ENCODE measurements around the gene SLC38A3.

SLC38A3 gene

GRCh38 chr3:50192689-50193141 is 12.4 kb upstream of the SLC38A3 start:
- peaks cover 22% of the 10 kb centered on the region for H3K4me1 Mint-ChIP-seq (ENCODE audit: low read depth)
- peaks cover 46% of the 10 kb centered on the region for H3K27me3 Mint-ChIP-seq
- H3K27ac Mint-ChIP-seq: no peak overlapping the region
- intact Hi-C loops (cut with micrococcal nuclease): loop anchor here (1.0 kb wide), 2 partner anchors 34 to 81 kb away; no protein-coding TSS in a partner anchor
- H3K4me3 Mint-ChIP-seq: no peak overlapping the region
- H3K36me3 Mint-ChIP-seq (ENCODE audit: low read depth): no peaks in the 10 kb centered on the region
- H3K9me3 Mint-ChIP-seq: no peaks in the 10 kb centered on the region

- H3K4me1 Mint-ChIP-seq (ENCODE audit: low read depth): peaks cover 22% of the 10 kb centered on the region
- H3K36me3 Mint-ChIP-seq (ENCODE audit: low read depth): no peaks in the 10 kb centered on the region
- H3K4me3 Mint-ChIP-seq: no peak overlapping the region
- H3K27me3 Mint-ChIP-seq: peaks cover 51% of the 10 kb centered on the region
- H3K9me3 Mint-ChIP-seq: no peaks in the 10 kb centered on the region
- no peak overlapping the region for H3K27ac Mint-ChIP-seq
- intact Hi-C loops (cut with micrococcal nuclease): no loop called here
Observed at GRCh38 chr3:50193286-50193685, 11.8 kb upstream of the SLC38A3 start.

GRCh38 chr3:50193746-50194127 is 11.3 kb upstream of the SLC38A3 start:
- Mint-ChIP-seq H3K27me3 (peaks cover 56% of the 10 kb centered on the region), H3K27ac (no peak overlapping the region), H3K4me3 (no peak overlapping the region), H3K4me1 (ENCODE audit: low read depth) (peaks cover 22% of the 10 kb centered on the region), H3K36me3 (ENCODE audit: low read depth) (no peaks in the 10 kb centered on the region), H3K9me3 (no peaks in the 10 kb centered on the region)
- intact Hi-C loops (cut with micrococcal nuclease): no loop called here

GRCh38 chr3:50194128-50194902 is 10.8 kb upstream of the SLC38A3 start:
- H3K4me3 Mint-ChIP-seq: peak overlapping the region; percentile 17
- intact Hi-C loops (cut with micrococcal nuclease): no loop called here
- H3K9me3 Mint-ChIP-seq: no peaks in the 10 kb centered on the region
- no peaks in the 10 kb centered on the region for H3K36me3 Mint-ChIP-seq (ENCODE audit: low read depth)
- peaks cover 22% of the 10 kb centered on the region for H3K4me1 Mint-ChIP-seq (ENCODE audit: low read depth)
- peaks cover 60% of the 10 kb centered on the region for H3K27me3 Mint-ChIP-seq
- H3K27ac Mint-ChIP-seq: no peak overlapping the region

GRCh38 chr3:50194903-50195500 is 10.1 kb upstream of the SLC38A3 start:
- Mint-ChIP-seq H3K9me3 (no peaks in the 10 kb centered on the region), H3K27ac (no peak overlapping the region), H3K36me3 (ENCODE audit: low read depth) (no peaks in the 10 kb centered on the region), H3K27me3 (peaks cover 59% of the 10 kb centered on the region), H3K4me1 (ENCODE audit: low read depth) (peaks cover 22% of the 10 kb centered on the region), H3K4me3 (peak overlapping the region; percentile 17)
- intact Hi-C loops (cut with micrococcal nuclease): no loop called here

GRCh38 chr3:50195501-50196252 is 9.4 kb upstream of the SLC38A3 start:
- Mint-ChIP-seq H3K4me1 (ENCODE audit: low read depth) (peaks cover 16% of the 10 kb centered on the region), H3K27ac (no peak overlapping the region), H3K27me3 (peaks cover 59% of the 10 kb centered on the region), H3K9me3 (no peaks in the 10 kb centered on the region), H3K4me3 (no peak overlapping the region), H3K36me3 (ENCODE audit: low read depth) (no peaks in the 10 kb centered on the region)
- intact Hi-C loops (cut with micrococcal nuclease): no loop called here

- H3K9me3 Mint-ChIP-seq: no peaks in the 10 kb centered on the region
- H3K27me3 Mint-ChIP-seq: peaks cover 66% of the 10 kb centered on the region
- H3K27ac Mint-ChIP-seq: no peak overlapping the region
- H3K36me3 Mint-ChIP-seq (ENCODE audit: low read depth): no peaks in the 10 kb centered on the region
- intact Hi-C loops (cut with micrococcal nuclease): no loop called here
- H3K4me1 Mint-ChIP-seq (ENCODE audit: low read depth): peaks cover 9% of the 10 kb centered on the region
- no peak overlapping the region for H3K4me3 Mint-ChIP-seq
Observed at GRCh38 chr3:50196253-50196801, 8.7 kb upstream of the SLC38A3 start.

GRCh38 chr3:50201573-50202315 is 3.3 kb upstream of the SLC38A3 start:
- peaks cover 6% of the 10 kb centered on the region for H3K4me1 Mint-ChIP-seq (ENCODE audit: low read depth)
- no peak overlapping the region for H3K27ac Mint-ChIP-seq
- H3K36me3 Mint-ChIP-seq (ENCODE audit: low read depth): no peaks in the 10 kb centered on the region
- H3K27me3 Mint-ChIP-seq: peaks cover 76% of the 10 kb centered on the region
- no peaks in the 10 kb centered on the region for H3K9me3 Mint-ChIP-seq
- H3K4me3 Mint-ChIP-seq: no peak overlapping the region
- intact Hi-C loops (cut with micrococcal nuclease): no loop called here

- peaks cover 6% of the 10 kb centered on the region for H3K4me1 Mint-ChIP-seq (ENCODE audit: low read depth)
- H3K27ac Mint-ChIP-seq: no peak overlapping the region
- peaks cover 79% of the 10 kb centered on the region for H3K27me3 Mint-ChIP-seq
- H3K36me3 Mint-ChIP-seq (ENCODE audit: low read depth): no peaks in the 10 kb centered on the region
- H3K4me3 Mint-ChIP-seq: no peak overlapping the region
- intact Hi-C loops (cut with micrococcal nuclease): no loop called here
- H3K9me3 Mint-ChIP-seq: no peaks in the 10 kb centered on the region
Observed at GRCh38 chr3:50202353-50203112, 2.5 kb upstream of the SLC38A3 start.

GRCh38 chr3:50203113-50203808 is 1.8 kb upstream of the SLC38A3 start:
- no peak overlapping the region for H3K27ac Mint-ChIP-seq
- peaks cover 6% of the 10 kb centered on the region for H3K4me1 Mint-ChIP-seq (ENCODE audit: low read depth)
- intact Hi-C loops (cut with micrococcal nuclease): no loop called here
- no peaks in the 10 kb centered on the region for H3K9me3 Mint-ChIP-seq
- no peak overlapping the region for H3K4me3 Mint-ChIP-seq
- no peaks in the 10 kb centered on the region for H3K36me3 Mint-ChIP-seq (ENCODE audit: low read depth)
- H3K27me3 Mint-ChIP-seq: peaks cover 80% of the 10 kb centered on the region

GRCh38 chr3:50203809-50204803 is 965 bp upstream of the SLC38A3 start:
- Mint-ChIP-seq H3K27me3 (peaks cover 79% of the 10 kb centered on the region), H3K36me3 (ENCODE audit: low read depth) (no peaks in the 10 kb centered on the region), H3K4me3 (no peak overlapping the region), H3K4me1 (ENCODE audit: low read depth) (peaks cover 6% of the 10 kb centered on the region), H3K27ac (no peak overlapping the region), H3K9me3 (no peaks in the 10 kb centered on the region)
- intact Hi-C loops (cut with micrococcal nuclease): no loop called here

Data from dendritic cell treated with granulocyte-macrophage colony-stimulating factor and Interleukin-4, amounts not matched to agents 40 ng/mL and 50 ng/mL, for 4 days (primary cell).